K562 (cell line): ENCODE data around the gene TRIP10. TPM values are rescaled to one million over a fixed set of nuclear protein-coding genes. Genes with fewer than 3 reads are reported as not detected.

Experiments
- ATAC-seq: fragments of 200-7000 bp; cut with Tn5 transposase; 3 replicates; pipeline ENCODE4 v1.9.1; 2020; ENCODE audit warnings: moderate library complexity
- BruUV-seq: library from RNA; stranded (reverse); fragments of 400-500 nt; replicated peaks from 2 replicates; lab custom pipeline; 2021; lab: Mats Ljungman, UMichigan
- CTCF ChIA-PET: fragments of 300-600 bp; formaldehyde crosslinking; extraction: SDS; loops from one replicate; lab custom pipeline; 2021; ENCODE audit warnings: low intra/inter-chr PET ratio; lab: Yijun Ruan, JAX
- POLR2A ChIA-PET: fragments of 300-600, 350-650 bp; sonication (Branson Sonifier 250); formaldehyde crosslinking; extraction: SDS; loops from one replicate; lab custom pipeline; 2021; ENCODE audit warnings: antibody characterized with exemption, inconsistent platforms; lab: Yijun Ruan, JAX
- DNase-seq, 4 experiments: peaks; one replicate each; pipeline versions ENCODE4 v3.0.0 to v3.0.0-alpha.2; 2011 to 2018; ENCODE audit warnings: low spot score in 3 of 4, mixed read lengths in 3 of 4; ENCODE audit errors: extremely low read depth in 1 of 4
- FAIRE-seq: peaks from 2 replicates; lab custom pipeline; 2011; peaks lifted over from hg19 to GRCh38; lab: Jason Lieb, UNC
- H2AFZ ChIP-seq: 2 replicates; pipeline ENCODE4 v1.6.0; 2011; ENCODE audit warnings: low read depth, low read length, control low read depth, inconsistent platforms
- H3K27ac ChIP-seq: fragments of 200-600 bp; 3 replicates; pipeline ENCODE4 v1.8.0; 2011; ENCODE audit warnings: low read depth, mild to moderate bottlenecking, control low read depth, inconsistent platforms, low read length, moderate library complexity, mixed read lengths; ENCODE audit errors: extremely low read depth
- H3K27me3 ChIP-seq, 2 experiments: fragments of 300-600 bp in 1 of 2; 2 replicates in 1 of 2; 3 replicates in 1 of 2; pipeline versions ENCODE4 v1.6.0 to v1.8.0; 2011; ENCODE audit warnings: inconsistent platforms in 2 of 2, low read length in 2 of 2, mild to moderate bottlenecking in 1 of 2, mixed read lengths in 1 of 2, moderate library complexity in 1 of 2; ENCODE audit not compliant: control insufficient read depth in 2 of 2, insufficient read depth in 2 of 2
- H3K36me3 ChIP-seq: fragments of 300-600 bp; 3 replicates; pipeline ENCODE4 v1.8.0; 2011; ENCODE audit warnings: mild to moderate bottlenecking, low read length, inconsistent platforms; ENCODE audit not compliant: control insufficient read depth, insufficient read depth
- H3K4me1 ChIP-seq, 2 experiments: fragments of 200-600 bp in 1 of 2; replicated peaks in 1 of 2; 2 replicates in 1 of 2; 3 replicates in 1 of 2; pipeline versions ENCODE4 v1.5.1 to v1.8.0; 2011; ENCODE audit warnings: inconsistent platforms in 2 of 2, low read length in 2 of 2, mild to moderate bottlenecking in 1 of 2, mixed read lengths in 1 of 2, moderate library complexity in 1 of 2; ENCODE audit not compliant: control insufficient read depth in 2 of 2, insufficient read depth in 2 of 2
- H3K4me2 ChIP-seq: 2 replicates; pipeline ENCODE4 v1.6.1; 2011; ENCODE audit warnings: low read length, control low read depth, inconsistent platforms, mixed read lengths; ENCODE audit not compliant: insufficient read depth
- H3K4me3 ChIP-seq: fragments of 200-600 bp; sonication (generic), shearing (Covaris generic); 2 replicates; pipeline ENCODE4 v1.5.1; 2016; ENCODE audit warnings: control low read depth, inconsistent platforms
- H3K79me2 ChIP-seq: fragments of 200-600 bp; 3 replicates; pipeline ENCODE4 v1.8.0; 2011; ENCODE audit warnings: low read length, inconsistent platforms; ENCODE audit not compliant: control insufficient read depth, insufficient read depth
- H3K9ac ChIP-seq, 2 experiments: 2 replicates each; pipeline versions ENCODE4 v1.6.0 to v1.6.1; 2011; ENCODE audit warnings: low read depth in 2 of 2, low read length in 2 of 2, control low read depth in 1 of 2, inconsistent platforms in 1 of 2, mild to moderate bottlenecking in 1 of 2, mixed read lengths in 1 of 2; ENCODE audit not compliant: insufficient read depth in 1 of 2
- H3K9me1 ChIP-seq: one replicate; pipeline ENCODE4 v1.6.0; 2011; ENCODE audit warnings: inconsistent platforms, mild to moderate bottlenecking, low read length, moderate library complexity; ENCODE audit not compliant: control insufficient read depth, insufficient read depth
- H3K9me3 ChIP-seq: replicated peaks from 2 replicates; pipeline ENCODE4 v1.5.1; 2011; ENCODE audit warnings: low read depth, low read length, inconsistent platforms; ENCODE audit not compliant: control insufficient read depth, insufficient read depth
- H4K20me1 ChIP-seq: replicated peaks from 2 replicates; pipeline ENCODE4 v1.6.1; 2011; ENCODE audit warnings: low read length, inconsistent platforms, mixed read lengths; ENCODE audit not compliant: control insufficient read depth, insufficient read depth
- WGBS: fragments of 100-300 bp; shearing (Covaris generic); methylation state at CpG from one replicate; pipeline ENCODE4 v1.1.6; 2016; ENCODE audit warnings: low coverage, mixed read lengths; ENCODE audit not compliant: insufficient coverage; ENCODE audit errors: missing lambda C conversion rate; 5-methylcytosine and 5-hydroxymethylcytosine counted together
- in situ Hi-C: fragments of 300-500 bp; cut with MboI; formaldehyde crosslinking; loops from 4 replicates; pipeline ENCODE4 v1.15.0; 2018; ENCODE audit warnings: inconsistent platforms, mixed read lengths
- intact Hi-C: fragments of 100-400 bp; cut with micrococcal nuclease; formaldehyde crosslinking; loops from 2 replicates; pipeline ENCODE4 v1.14.2; 2022
- polyA plus RNA-seq, 8 experiments: library from polyadenylated mRNA; depleted of rRNA in 4 of 8; stranded (reverse) in 5 of 8; unstranded in 3 of 8; fragments of >200 nt; fragmentation: Nextera tagmentation in 2 of 8; fragmentation: Illumina TruSeq in 1 of 8; extraction: Ambion mirVana in 2 of 8; extraction: Trizol in 1 of 8; gene quantifications; 2 replicates each; pipeline versions ENCODE4 v1.2.1 to v1.2.3, GENCODE V29; 2011 to 2014; ENCODE audit warnings: inconsistent platforms in 1 of 8, missing spikeins in 1 of 8
- total RNA-seq, 7 experiments: library from RNA; depleted of rRNA in 6 of 7; stranded (reverse); fragments of >200 nt in 6 of 7; fragmentation: Illumina TruSeq in 2 of 7; extraction: Trizol in 2 of 7; gene quantifications; 2 replicates each; pipeline versions ENCODE4 v1.2.1 to v1.2.3, GENCODE V29; 2011 to 2021; ENCODE audit warnings: low replicate concordance in 1 of 7
- TF ChIP-seq, protein P1 (sequence below), 2 experiments: fragments of 450-650 bp; formaldehyde crosslinking in 1 of 2; IDR thresholded peaks; 2 replicates each; pipeline versions ENCODE4 v1.4.0 to v1.6.1; 2014 to 2020; ENCODE audit warnings: mild to moderate bottlenecking in 2 of 2, borderline replicate concordance in 1 of 2, low read depth in 1 of 2

Gene TRIP10
- total and polyA plus RNA-seq, 9 of the 15 experiments (the other 6 are each of a cell fraction or from before 2014, with no cell fraction given): 1.2 to 66.8 (median 36.1) TPM

DNA sequence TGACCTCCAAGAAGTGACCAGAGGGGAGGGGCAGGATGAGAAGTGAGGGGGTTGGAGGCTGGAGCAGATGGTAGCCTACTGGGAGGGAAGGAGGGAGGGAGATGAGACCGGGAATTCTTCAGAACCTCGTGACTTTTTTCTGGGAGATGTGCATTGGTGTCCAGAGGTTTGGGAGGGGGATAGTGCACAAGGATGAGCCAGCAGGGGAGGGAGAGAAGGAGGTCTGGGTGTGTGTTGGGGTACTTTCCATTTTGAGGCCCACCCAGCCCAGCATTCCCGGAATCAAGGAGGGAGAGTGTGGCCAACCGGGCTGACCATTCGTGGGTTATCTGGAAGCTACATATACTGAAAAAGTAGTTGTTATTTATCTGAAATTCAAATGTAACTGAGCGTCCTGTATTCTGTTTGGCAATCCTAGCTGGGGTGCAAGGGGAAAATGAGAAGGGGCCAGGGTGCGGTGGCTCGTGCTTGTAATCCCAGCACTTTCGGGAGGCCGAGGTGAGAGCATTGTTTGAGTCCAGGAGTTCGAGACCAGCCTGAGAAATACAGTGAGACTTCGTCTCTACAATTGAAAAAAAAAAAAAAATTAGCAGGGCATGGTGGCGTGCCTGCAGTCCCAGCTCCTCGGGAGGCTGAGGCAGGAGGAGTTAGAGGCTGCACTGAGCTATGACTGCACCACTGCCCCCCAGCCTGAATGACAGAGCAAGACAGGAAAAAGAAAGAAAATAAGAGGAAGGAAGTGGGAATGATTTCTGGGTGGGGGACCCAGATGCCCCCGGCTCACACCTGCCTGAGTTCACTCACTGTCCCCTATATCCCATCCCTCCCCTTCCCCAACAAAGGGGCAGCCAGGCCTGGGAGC is 14.6 kb upstream of the TRIP10 start:
- Histone ChIP-seq H3K27ac (no peak overlapping the region), H3K4me2 (no peak overlapping the region), H3K27me3 (no peaks in the 10 kb centered on the region), H4K20me1 (no peaks in the 10 kb centered on the region), H3K9ac (peak overlapping the region in 1 of 2 experiments; percentile 1; a peak in 1 of 4 replicates), H3K36me3 (no peaks in the 10 kb centered on the region), H3K4me3 (no peak overlapping the region), H3K4me1 (peaks cover 25 to 27% of the 10 kb centered on the region in 2 experiments), H3K9me1 (no peaks in the 10 kb centered on the region), H3K9me3 (no peaks in the 10 kb centered on the region), H2AFZ (0 out of 2 replicates have a peak overlapping the region, but pooled peaks have one; percentile 3), H3K79me2 (no peaks in the 10 kb centered on the region)
- DNase-seq: no peak
- in situ Hi-C loops: no loop called here
- BruUV-seq: no TSS peak
- POLR2A ChIA-PET: interaction anchor here (0.6 to 1.8 kb wide), 2 partner anchors 13 to 485 kb away, joined by 4 to 5 read pairs; partner anchors contain the start of gene GPR108
- CTCF ChIA-PET: no interaction called here
- WGBS: 54% methylated on average over 12 of the region's 15 CpGs
- no peak for FAIRE-seq
- intact Hi-C loops: no loop called here
- no peak for ATAC-seq
- TF ChIP-seq, protein P1, sequence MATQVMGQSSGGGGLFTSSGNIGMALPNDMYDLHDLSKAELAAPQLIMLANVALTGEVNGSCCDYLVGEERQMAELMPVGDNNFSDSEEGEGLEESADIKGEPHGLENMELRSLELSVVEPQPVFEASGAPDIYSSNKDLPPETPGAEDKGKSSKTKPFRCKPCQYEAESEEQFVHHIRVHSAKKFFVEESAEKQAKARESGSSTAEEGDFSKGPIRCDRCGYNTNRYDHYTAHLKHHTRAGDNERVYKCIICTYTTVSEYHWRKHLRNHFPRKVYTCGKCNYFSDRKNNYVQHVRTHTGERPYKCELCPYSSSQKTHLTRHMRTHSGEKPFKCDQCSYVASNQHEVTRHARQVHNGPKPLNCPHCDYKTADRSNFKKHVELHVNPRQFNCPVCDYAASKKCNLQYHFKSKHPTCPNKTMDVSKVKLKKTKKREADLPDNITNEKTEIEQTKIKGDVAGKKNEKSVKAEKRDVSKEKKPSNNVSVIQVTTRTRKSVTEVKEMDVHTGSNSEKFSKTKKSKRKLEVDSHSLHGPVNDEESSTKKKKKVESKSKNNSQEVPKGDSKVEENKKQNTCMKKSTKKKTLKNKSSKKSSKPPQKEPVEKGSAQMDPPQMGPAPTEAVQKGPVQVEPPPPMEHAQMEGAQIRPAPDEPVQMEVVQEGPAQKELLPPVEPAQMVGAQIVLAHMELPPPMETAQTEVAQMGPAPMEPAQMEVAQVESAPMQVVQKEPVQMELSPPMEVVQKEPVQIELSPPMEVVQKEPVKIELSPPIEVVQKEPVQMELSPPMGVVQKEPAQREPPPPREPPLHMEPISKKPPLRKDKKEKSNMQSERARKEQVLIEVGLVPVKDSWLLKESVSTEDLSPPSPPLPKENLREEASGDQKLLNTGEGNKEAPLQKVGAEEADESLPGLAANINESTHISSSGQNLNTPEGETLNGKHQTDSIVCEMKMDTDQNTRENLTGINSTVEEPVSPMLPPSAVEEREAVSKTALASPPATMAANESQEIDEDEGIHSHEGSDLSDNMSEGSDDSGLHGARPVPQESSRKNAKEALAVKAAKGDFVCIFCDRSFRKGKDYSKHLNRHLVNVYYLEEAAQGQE (IDR thresholded peaks at IDR 0.05; ENCODE audit: borderline replicate concordance): no peak
- TF ChIP-seq, protein P1 (CRISPR knock-in tag; IDR thresholded peaks at IDR 0.05; ENCODE audit: low read depth): no peak
